HFFc6 (cell line): ENCODE data around the gene ERICH6. TPM values are rescaled to one million over a fixed set of nuclear protein-coding genes. Genes with fewer than 3 reads are reported as not detected.

ENCODE experiments used
- DNase-seq: peaks from one replicate; pipeline ENCODE4 v3.0.0-alpha.2; 2018
- H3K27ac Mint-ChIP-seq: 2 replicates; pipeline ENCODE4 v1.8.0; 2020; ENCODE audit warnings: mild to moderate bottlenecking, mixed read lengths
- H3K27me3 Mint-ChIP-seq: 2 replicates; pipeline ENCODE4 v1.8.0; 2021; ENCODE audit warnings: mild to moderate bottlenecking, moderate library complexity, mixed read lengths; ENCODE audit not compliant: insufficient read depth
- H3K36me3 Mint-ChIP-seq: 2 replicates; pipeline ENCODE4 v1.8.0; 2021; ENCODE audit warnings: low read depth, mixed read lengths
- H3K4me1 Mint-ChIP-seq: 2 replicates; pipeline ENCODE4 v1.8.0; 2020; ENCODE audit warnings: low read depth, mixed read lengths
- H3K4me3 Mint-ChIP-seq: 2 replicates; pipeline ENCODE4 v1.8.0; 2020; ENCODE audit warnings: mild to moderate bottlenecking, moderate library complexity, mixed read lengths
- H3K9me3 Mint-ChIP-seq: 2 replicates; pipeline ENCODE4 v1.8.0; 2020; ENCODE audit warnings: mild to moderate bottlenecking, mixed read lengths
- CTCF ChIP-seq: fragments of 200-600 bp; sonication (generic); IDR thresholded peaks from 2 replicates; pipeline ENCODE4 v1.5.0; 2021; ENCODE audit warnings: antibody characterized with exemption, mild to moderate bottlenecking
- total RNA-seq, 6 experiments: library from RNA; stranded (reverse); fragmentation: NEBNext Ultra II Directional; extraction: Animal tissue kit (Norgen Biotek cat#: 25700); gene quantifications; 2 replicates in 1 of 6; 3 replicates in 5 of 6; pipeline ENCODE4 v1.2.3, GENCODE V29; 2021

ERICH6 gene
- total RNA-seq, 6 experiments from 2014 or later: 0.30 TPM; not detected in 5

DNA sequence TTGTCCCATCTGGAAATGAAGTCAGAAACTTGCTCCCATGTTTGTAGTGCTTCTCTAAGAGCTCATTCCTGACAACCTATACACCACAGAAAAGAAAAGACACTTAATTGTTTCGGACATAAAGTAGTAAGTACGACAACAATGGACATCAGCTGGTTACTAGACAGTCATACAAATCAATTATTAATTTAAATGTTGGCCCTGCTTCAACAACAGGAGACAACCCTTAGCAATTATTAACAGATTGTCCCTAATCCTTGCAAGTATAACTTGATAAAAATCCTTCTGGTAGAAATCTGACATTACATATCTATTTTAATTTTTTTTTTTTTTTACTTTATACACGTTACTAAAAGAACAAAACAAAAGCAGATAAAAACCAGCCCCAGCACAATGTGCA lies 29.8 kb downstream of the ERICH6 start:
- no peak for TF ChIP-seq CTCF
- H3K4me1 Mint-ChIP-seq: no peaks in the 10 kb centered on the region
- DNase-seq: no peak
- peaks cover 11% of the 10 kb centered on the region for H3K36me3 Mint-ChIP-seq
- no peak overlapping the region for H3K27ac Mint-ChIP-seq
- peaks cover 13% of the 10 kb centered on the region for H3K9me3 Mint-ChIP-seq
- H3K4me3 Mint-ChIP-seq: no peak overlapping the region
- H3K27me3 Mint-ChIP-seq: peaks cover 17% of the 10 kb centered on the region

DNA sequence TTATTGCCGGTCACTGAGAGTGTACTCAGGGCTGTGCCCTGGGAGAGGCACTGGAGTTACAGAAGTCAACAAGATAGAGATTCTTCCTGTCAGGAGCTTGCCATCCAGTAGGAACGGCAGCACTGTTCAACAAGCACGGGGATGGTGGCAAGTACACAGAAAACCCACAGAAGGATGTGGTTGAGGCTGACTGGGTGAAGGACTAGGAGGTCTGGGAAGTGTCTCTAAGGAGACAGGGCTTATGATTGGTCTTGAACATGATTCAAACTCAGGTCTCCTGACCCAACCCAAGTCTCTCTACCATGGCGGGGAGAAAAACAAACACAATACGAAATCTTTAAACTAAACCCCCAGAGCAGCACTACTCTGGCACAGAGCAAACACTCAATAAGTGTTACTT lies 37.6 kb downstream of the ERICH6 start:
- Mint-ChIP-seq H3K27me3 (peaks cover 32% of the 10 kb centered on the region), H3K27ac (no peak overlapping the region), H3K36me3 (no peaks in the 10 kb centered on the region), H3K4me3 (no peak overlapping the region), H3K9me3 (no peaks in the 10 kb centered on the region), H3K4me1 (peaks cover 2% of the 10 kb centered on the region; the same call in 1 of the 2 replicates)
- no peak for TF ChIP-seq CTCF
- no peak for DNase-seq

- Mint-ChIP-seq H3K9me3 (no peaks in the 10 kb centered on the region), H3K4me3 (no peak overlapping the region), H3K27me3 (peaks cover 36% of the 10 kb centered on the region), H3K4me1 (peaks cover 6% of the 10 kb centered on the region; the same call in 1 of the 2 replicates), H3K36me3 (no peaks in the 10 kb centered on the region), H3K27ac (no peak overlapping the region)
- TF ChIP-seq CTCF: no peak
- no peak for DNase-seq
Observed at GRCh38 chr3:150663461-150663860, 40.3 kb downstream of the ERICH6 start.

GRCh38 chr3:150662410-150663200 lies 41.1 kb downstream of the ERICH6 start:
- Mint-ChIP-seq H3K36me3 (no peaks in the 10 kb centered on the region), H3K4me1 (peaks cover 6% of the 10 kb centered on the region; the same call in 1 of the 2 replicates), H3K27me3 (peaks cover 37% of the 10 kb centered on the region), H3K9me3 (no peaks in the 10 kb centered on the region), H3K4me3 (no peak overlapping the region), H3K27ac (no peak overlapping the region)
- DNase-seq: no peak
- no peak for TF ChIP-seq CTCF

DNA sequence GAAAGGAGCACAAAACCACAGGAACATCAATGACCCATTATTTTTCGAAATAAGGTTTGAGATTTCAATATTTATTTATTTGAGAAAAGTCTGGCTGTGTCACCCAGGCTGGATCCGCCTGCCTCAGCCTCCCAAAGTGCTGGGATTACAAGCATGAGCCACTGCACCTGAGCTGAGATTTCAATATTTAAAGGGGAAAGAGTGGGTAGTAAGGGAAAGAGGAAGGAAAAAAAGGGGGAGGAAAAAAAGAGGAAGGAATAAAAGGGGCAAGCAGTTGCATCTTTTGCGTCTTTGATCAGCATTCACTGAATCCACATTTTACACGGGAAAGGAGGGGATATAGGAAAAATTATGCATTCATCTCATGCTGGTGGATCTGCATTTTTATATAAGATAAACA lies 47.4 kb downstream of the ERICH6 start:
- no peaks in the 10 kb centered on the region for H3K9me3 Mint-ChIP-seq
- H3K27ac Mint-ChIP-seq: no peak overlapping the region
- no peaks in the 10 kb centered on the region for H3K36me3 Mint-ChIP-seq

More for the DNA sequence above, 47.4 kb downstream of the ERICH6 start:
- TF ChIP-seq CTCF: no peak
- Mint-ChIP-seq H3K4me3 (no peak overlapping the region), H3K4me1 (peaks cover 11% of the 10 kb centered on the region; the same call in 1 of the 2 replicates), H3K27me3 (peaks cover 20% of the 10 kb centered on the region)
- DNase-seq: no peak
